HG02973 (cell line): ENCODE measurements around the gene RTP2.
A peak's percentile ranks its signal among the peaks of the same experiment; 100 is the strongest.

Experiments
- ATAC-seq: cut with Tn5 transposase; IDR thresholded peaks from one replicate; pipeline ENCODE4 v1.9.1; 2021; ENCODE audit warnings: moderate library complexity; ENCODE audit not compliant: unreplicated experiment

RTP2 gene

GRCh38 chr3:187739094-187739560 is 36.8 kb upstream of the RTP2 start:
- ATAC-seq = no peak

DNA sequence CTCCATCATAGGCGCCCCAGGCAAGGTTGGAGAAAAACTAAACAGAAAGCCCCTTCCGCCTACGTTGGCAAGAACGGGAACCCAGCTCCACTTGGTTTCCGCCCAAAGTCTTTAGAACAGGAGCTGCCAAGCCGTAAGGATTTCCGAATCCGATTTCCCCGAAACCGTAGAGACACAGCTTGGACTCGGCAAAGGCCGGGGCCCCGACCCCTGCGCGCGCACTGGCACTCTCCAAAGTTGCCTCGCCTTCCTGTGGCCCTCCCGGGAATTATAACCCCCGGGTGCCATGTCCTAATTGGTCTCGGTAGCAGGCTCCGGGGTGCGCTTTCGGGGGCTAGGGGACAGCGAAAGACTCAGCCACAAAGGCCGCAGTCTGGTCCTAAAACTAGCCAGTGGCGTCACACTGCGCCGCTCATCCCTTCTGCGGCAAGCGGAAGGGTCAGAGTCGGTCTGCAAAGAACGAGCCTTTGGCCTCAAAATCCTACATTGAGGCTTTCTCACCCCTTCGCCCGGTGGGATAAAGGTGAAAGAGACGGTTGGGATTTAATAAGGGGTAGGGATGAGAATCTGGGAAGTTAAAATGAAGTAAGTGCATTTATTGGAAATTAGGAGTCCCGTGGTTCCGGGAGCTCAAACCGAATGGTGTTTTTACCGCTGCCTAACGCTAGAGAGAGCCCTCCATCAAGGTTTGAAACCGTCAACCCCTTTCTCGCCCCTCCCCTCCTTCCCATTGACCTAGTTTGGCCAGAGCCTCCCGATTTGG is 36.2 kb upstream of the RTP2 start:
- peak; percentile 44 for ATAC-seq

DNA sequence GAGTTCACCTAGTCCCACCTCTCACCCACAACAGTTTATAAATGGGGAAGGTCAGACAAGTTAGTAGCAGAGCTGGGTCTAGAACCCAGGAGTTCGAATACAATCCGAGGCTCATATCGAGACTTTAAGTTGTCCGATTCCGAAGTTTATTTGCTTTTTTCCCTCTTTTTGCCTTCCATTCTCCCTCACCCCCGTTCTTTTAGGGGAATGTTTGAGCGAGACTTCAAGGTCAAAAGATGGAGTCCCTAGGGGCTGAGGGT is 35.6 kb upstream of the RTP2 start:
- ATAC-seq = no peak

DNA sequence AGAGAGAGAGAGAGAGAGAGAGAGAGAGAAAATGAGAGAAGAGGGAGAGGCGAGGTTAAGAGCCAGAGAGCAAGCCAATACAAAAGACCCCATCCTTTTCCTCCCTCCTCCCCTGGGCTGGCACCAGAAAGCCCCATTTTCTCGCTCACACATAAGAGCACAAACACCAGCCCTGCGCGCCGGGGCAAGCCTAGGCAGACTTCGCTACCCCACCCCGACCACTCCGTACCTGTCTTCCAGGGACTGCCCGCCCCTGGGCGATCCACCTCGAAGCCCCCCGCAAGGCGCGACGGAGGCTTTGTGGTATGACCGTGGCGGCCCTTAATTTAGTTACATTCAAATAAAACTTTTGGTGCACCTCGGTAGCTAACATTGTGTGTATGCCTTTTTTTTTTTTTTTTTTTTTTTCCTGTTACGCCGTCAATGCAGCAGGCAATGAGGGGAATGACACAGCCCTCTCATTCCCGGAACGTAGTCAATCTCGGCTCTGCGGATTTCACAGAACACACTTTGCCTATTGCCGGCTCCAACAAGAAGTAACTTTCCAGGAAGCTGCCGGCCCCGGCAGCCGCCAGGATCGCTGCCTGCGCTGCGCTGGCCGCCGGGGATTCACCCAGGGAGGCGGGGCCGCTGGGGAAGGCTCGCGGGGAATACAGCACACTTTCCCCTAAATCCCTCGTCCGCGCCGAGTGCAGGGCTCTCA is 35.2 kb upstream of the RTP2 start:
- ATAC-seq = no peak

GRCh38 chr3:187737006-187737367 is 34.6 kb upstream of the RTP2 start:
- ATAC-seq = no peak

- no peak for ATAC-seq
Measured at GRCh38 chr3:187736418-187736871, 34.1 kb upstream of the RTP2 start.

DNA sequence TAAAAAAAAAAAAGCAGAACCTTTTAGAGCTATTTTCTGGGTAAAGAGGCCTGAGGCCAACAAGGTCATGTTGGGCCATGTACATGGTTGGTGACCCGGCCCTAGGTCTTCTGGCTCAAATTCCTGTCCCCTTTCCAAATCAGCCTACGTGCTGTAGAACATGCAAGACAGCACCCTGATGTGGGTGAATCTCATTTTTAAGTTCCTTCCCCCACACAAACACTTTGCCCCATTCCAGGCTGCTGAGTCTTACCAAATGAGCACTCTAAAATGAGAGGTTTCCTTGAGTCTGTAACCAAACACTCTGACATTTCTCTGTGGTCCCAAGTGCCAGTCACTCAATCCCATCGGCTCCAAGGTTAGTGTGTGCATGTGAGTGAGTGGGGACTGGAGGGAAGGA is 33.5 kb upstream of the RTP2 start:
- ATAC-seq = no peak

DNA sequence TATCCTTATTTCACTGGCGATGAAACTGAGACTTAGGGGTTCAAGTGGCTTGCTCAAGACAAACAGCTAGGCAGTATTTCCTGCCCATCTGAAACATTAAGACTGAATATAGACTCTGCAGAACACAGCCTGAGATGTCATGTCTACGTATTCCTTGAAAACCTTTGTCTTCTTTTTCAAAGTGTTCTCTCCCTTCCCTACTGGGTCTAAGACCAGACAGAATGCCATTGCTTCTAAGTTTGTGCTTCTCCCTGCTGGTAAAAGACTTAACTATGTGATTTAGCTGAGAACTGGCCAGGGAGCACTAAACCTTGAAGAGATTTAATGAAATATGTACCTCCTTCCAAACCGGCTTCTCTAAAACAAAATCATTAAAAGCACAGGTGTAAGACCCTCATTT is 33.0 kb upstream of the RTP2 start:
- no peak for ATAC-seq

GRCh38 chr3:187734841-187735240 is 32.5 kb upstream of the RTP2 start:
- no peak for ATAC-seq

- ATAC-seq = no peak
Measured at GRCh38 chr3:187733371-187733770, 31.0 kb upstream of the RTP2 start.

- no peak for ATAC-seq
Measured at GRCh38 chr3:187729598-187729997, 27.2 kb upstream of the RTP2 start.

DNA sequence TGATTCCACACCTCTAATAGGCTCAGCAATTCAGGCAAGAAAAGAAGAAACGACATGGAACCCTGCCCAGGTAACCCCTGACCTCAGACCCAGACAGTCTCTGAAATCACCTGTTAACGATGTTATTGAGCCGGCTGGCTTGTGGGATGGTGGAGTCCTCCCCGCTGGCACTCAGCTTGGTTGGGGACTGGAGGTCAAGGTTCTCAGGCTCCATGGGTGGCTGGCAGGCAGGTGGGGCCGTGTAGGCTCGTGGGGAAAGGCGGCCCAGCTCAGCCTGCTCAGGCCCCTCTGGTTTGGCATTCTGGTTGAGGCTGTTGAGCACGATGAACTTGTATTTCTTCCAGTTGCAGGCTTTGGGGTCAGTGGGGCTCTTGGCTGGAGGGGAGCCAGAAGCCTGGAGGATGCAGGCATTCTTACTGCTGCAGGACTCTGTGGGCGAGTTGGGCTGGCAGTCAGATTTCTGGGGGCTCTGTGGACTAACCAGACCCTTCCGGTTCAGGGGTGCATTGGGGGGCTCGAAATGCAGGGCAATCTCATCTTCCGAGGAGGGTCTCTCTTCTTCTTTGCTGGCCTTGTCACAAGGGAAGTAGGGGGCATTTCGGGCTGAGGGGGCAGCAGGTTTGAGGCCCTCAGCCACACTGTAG is 26.7 kb upstream of the RTP2 start:
- ATAC-seq = no peak

GRCh38 chr3:187728248-187728647 is 25.9 kb upstream of the RTP2 start:
- no peak for ATAC-seq

- ATAC-seq = no peak
Measured at GRCh38 chr3:187726564-187726963, 24.2 kb upstream of the RTP2 start.

GRCh38 chr3:187725653-187726370 is 23.5 kb upstream of the RTP2 start:
- no peak for ATAC-seq

GRCh38 chr3:187725224-187725623 is 22.9 kb upstream of the RTP2 start:
- ATAC-seq = no peak

DNA sequence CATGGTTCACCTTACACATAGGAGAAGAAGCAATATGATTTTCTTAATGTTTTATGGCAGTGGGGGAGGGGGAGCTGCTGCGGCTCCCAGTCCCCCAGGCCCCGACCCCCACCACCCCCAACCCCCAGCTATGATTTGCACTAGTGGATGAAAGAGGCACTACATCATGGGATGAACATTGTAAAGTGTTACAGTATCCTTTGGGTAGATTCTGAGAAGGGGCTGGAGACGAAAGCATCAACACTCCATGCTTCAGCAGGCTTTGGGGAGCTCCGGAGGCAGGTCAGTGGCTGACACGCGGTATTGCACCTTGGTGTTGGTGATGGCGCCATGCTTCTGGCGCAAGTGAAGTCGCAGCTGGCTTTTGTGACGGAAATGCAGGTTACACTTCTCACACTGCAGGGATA is 19.9 kb upstream of the RTP2 start:
- no peak for ATAC-seq

DNA sequence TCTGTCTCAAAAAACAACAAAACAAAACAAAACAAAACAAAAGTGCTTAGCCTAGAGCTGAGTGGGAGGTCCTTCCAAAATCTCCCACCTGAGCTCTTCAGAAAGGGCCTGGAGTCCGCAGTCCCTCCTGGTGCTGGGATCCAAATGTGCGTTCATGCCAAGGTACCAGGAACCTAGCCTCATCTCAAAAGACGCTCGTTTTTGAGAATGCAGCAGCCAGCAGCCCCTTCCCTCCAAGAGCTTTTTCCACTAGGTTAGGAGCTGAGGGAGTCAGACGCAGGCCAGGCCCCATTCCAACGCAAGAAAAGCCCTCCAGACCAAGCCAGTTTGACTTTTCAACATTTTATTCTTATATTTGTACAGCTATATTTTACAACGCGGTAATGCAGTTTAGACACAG is 18.7 kb upstream of the RTP2 start:
- ATAC-seq = no peak

DNA sequence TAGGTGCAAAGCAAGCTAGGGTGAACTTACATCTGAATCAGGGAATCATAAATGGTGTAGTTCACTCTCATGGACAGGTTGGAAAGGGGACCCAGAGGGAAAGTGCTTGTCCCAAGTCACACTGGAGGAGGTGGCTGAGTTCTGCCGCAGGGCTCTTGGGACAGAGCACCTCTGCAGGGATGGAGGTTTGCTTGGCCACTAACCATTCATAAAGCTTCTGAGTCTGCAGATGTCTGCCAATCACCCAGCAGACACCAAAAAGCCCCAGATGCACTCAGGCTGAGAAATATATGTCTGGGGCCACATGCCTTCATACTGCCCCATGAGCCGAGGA is 17.9 kb upstream of the RTP2 start:
- ATAC-seq = no peak

DNA sequence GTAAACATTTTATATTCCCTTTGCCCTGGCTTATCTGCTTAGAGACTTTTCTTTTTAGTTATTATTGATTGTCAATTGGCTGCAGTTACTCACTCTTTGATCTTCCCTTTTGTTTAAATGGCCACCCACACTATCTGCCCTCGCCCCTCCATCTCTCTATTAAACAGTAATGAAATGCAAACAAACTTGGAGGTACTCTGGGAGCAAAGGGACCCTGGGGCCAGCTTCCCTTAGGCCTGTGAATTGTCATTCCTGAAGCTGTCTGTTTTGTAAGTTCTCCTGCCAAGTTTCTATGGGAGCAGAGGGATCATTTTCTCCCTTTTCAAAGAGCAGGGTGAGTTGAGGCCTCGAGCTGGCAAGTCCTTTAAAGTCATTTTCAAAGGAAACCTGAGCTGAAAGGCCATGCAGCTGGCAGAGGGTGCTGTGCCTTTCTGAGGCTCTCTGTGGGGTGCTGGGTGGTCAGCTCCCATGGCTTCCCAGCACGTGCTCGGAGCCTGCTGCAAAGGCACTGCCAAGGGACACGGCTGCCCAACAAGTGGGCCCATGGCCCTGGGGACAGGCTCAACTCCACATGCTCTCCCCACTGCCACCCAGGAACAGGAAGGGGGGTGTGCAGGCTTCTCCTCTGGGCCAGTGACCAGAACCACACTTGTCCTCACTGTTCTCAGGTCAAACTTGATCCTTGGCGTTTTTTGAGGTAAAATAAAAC is 17.4 kb upstream of the RTP2 start:
- no peak for ATAC-seq

DNA sequence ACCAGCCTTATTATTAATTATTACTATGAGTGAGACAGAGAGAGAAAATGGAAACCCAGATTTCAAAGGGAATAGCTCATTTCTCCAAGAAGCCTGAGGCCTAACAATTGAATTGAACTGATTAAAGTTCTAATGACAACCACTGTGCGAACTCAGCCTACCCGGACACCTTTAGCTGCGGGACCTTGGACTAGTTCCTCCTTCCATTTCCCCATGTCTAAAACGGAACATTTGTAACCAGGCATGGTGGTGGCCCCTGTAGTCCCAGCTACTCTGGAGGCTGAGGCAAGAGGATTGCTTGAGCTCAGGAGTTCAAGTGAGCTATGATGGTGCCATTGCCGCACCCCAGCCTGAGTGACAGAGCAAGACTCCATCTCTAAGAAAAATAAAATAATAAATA is 16.4 kb upstream of the RTP2 start:
- no peak for ATAC-seq
